ENCODE measurements around the gene ZNF423. TPM values are rescaled to one million over a fixed set of nuclear protein-coding genes. Genes with fewer than 3 reads are reported as not detected.

ZNF423 gene
- total and polyA plus RNA-seq, 4 donors, result 1.1 to 14.8 (median 3.3) TPM

DNA sequence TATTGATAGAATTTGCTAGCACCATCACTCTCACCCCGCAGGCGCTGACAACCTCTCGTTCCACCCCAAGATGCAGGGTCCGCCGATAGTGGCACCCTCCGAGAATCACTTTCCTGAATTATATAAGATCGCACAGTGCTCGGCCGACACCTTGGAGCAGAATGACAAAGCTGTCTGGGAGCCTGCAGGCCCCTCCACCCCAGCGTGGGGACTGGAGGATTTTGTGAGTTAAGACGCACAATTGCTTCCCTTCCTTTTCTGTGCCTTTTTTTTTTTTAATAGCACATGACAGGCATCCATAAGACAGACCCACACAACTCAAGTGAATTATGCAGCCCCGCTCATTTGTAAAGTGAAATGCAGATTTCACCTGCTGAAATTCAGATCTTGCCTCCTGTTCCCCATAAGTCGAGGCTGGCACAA, 327.0 kb downstream of the ZNF423 start:
- ATAC-seq (ENCODE audit: insufficient read depth, low FRiP score), result no peak
- Histone ChIP-seq H3K27ac (ENCODE audit: low read depth in 1 of 2, low read length in 1 of 2) (no peak overlapping the region), H3K9ac (ENCODE audit: insufficient read depth in 1 of 2, low read length in 2 of 2) (no peak overlapping the region), H3K4me1 (ENCODE audit: control insufficient read depth in 5 of 5, insufficient read depth in 5 of 5, low read length in 5 of 5) (peaks cover 0 to 40% (median 8%) of the 10 kb centered on the region in 5 donors), H3K4me3 (no peak overlapping the region), H3K27me3 (ENCODE audit: control insufficient read depth in 3 of 3, insufficient read depth in 3 of 3, low read length in 2 of 3) (no peaks in the 10 kb centered on the region), H3K9me3 (ENCODE audit: control insufficient read depth in 4 of 4, insufficient read depth in 3 of 4, low read length in 3 of 4) (no peaks in the 10 kb centered on the region), H3K36me3 (ENCODE audit: control insufficient read depth in 4 of 4, insufficient read depth in 4 of 4, low read length in 4 of 4) (no peaks in the 10 kb centered on the region)
- 49 to 72% methylated on average over 13 of the region's 13 CpGs for WGBS, 2 donors
- DNase-seq, result no peak
- TF ChIP-seq, protein P1, sequence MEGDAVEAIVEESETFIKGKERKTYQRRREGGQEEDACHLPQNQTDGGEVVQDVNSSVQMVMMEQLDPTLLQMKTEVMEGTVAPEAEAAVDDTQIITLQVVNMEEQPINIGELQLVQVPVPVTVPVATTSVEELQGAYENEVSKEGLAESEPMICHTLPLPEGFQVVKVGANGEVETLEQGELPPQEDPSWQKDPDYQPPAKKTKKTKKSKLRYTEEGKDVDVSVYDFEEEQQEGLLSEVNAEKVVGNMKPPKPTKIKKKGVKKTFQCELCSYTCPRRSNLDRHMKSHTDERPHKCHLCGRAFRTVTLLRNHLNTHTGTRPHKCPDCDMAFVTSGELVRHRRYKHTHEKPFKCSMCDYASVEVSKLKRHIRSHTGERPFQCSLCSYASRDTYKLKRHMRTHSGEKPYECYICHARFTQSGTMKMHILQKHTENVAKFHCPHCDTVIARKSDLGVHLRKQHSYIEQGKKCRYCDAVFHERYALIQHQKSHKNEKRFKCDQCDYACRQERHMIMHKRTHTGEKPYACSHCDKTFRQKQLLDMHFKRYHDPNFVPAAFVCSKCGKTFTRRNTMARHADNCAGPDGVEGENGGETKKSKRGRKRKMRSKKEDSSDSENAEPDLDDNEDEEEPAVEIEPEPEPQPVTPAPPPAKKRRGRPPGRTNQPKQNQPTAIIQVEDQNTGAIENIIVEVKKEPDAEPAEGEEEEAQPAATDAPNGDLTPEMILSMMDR (IDR thresholded peaks at IDR 0.05; ENCODE audit: control extremely low read depth, extremely low read depth), result no peak

DNA sequence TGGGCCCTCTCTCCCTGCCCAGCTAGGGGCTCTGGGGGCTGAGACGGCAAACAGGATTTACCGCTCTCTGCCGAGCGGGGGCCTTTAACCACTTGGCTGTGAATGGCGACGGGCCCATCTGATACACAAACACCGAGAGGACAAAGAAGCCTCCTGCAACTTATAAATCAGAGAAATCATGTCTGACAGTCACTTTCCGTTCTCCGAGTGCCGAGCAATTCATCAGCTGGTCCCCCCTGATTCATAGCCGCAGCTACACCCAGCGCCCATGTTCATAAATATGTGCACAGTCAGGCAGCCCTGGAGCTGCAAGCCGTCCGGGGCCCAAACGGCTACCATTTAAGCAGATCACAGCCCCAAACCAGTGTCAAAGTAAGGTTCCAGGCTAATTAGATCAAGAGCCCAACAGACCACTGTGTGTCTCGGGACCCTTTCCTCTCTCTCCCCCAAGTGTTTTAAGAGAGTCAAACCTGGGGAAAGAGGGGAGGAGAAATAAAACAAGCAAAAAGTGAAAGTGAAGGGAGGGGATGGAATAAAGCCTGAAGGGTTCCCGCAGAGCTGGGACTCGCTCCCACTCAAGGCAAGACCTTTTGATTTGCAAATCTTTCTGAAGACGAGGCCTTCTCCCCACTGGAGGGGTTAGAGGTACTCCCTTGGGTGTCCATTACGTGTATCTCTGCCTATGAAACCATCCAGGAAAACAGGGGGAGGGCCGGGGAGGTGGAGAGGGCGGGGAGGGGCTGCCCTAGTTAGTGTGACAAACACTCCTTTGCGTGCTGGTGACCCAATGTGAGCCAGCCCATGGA, 327.6 kb downstream of the ZNF423 start:
- 16 to 17% methylated on average over 23 of the region's 23 CpGs for WGBS, 2 donors
- Histone ChIP-seq H3K36me3 (ENCODE audit: control insufficient read depth in 4 of 4, insufficient read depth in 4 of 4, low read length in 4 of 4) (peaks cover 0 to 5% (median 1%) of the 10 kb centered on the region in 4 donors), H3K4me3 (no peak overlapping the region), H3K4me1 (ENCODE audit: control insufficient read depth in 5 of 5, insufficient read depth in 5 of 5, low read length in 5 of 5) (peaks cover 0 to 40% (median 8%) of the 10 kb centered on the region in 5 donors), H3K27ac (ENCODE audit: low read depth in 1 of 2, low read length in 1 of 2) (no peak overlapping the region), H3K9ac (ENCODE audit: insufficient read depth in 1 of 2, low read length in 2 of 2) (peak overlapping the region; percentile 21 to 67), H3K9me3 (ENCODE audit: control insufficient read depth in 4 of 4, insufficient read depth in 3 of 4, low read length in 3 of 4) (no peaks in the 10 kb centered on the region), H3K27me3 (ENCODE audit: control insufficient read depth in 3 of 3, insufficient read depth in 3 of 3, low read length in 2 of 3) (no peaks in the 10 kb centered on the region)
- ATAC-seq (ENCODE audit: insufficient read depth, low FRiP score) (no peak), DNase-seq (peak; percentile 76 to 84 (median 80))
- TF ChIP-seq, protein P1 (IDR thresholded peaks at IDR 0.05; ENCODE audit: control extremely low read depth, extremely low read depth), result no peak

GRCh38 chr16:49527611-49528010, 328.3 kb downstream of the ZNF423 start:
- Histone ChIP-seq H3K27me3 (ENCODE audit: control insufficient read depth in 3 of 3, insufficient read depth in 3 of 3, low read length in 2 of 3) (no peaks in the 10 kb centered on the region), H3K27ac (ENCODE audit: low read depth in 1 of 2, low read length in 1 of 2) (no peak overlapping the region), H3K9me3 (ENCODE audit: control insufficient read depth in 4 of 4, insufficient read depth in 3 of 4, low read length in 3 of 4) (no peaks in the 10 kb centered on the region), H3K4me3 (no peak overlapping the region), H3K36me3 (ENCODE audit: control insufficient read depth in 4 of 4, insufficient read depth in 4 of 4, low read length in 4 of 4) (peaks cover 0 to 10% (median 4%) of the 10 kb centered on the region in 4 donors), H3K9ac (ENCODE audit: insufficient read depth in 1 of 2, low read length in 2 of 2) (no peak overlapping the region), H3K4me1 (ENCODE audit: control insufficient read depth in 5 of 5, insufficient read depth in 5 of 5, low read length in 5 of 5) (peaks cover 0 to 40% (median 8%) of the 10 kb centered on the region in 5 donors)
- DNase-seq (peak in 2 of 3 donors; percentile 42 to 59), ATAC-seq (ENCODE audit: insufficient read depth, low FRiP score) (no peak)
- 73 to 84% methylated on average over 7 of the region's 7 CpGs for WGBS, 2 donors
- TF ChIP-seq, protein P1 (IDR thresholded peaks at IDR 0.05; ENCODE audit: control extremely low read depth, extremely low read depth), result no peak

Data from lung (tissue), 12 donors.